Measurements from ENCODE around the gene SPIN4. TPM values are rescaled to one million over a fixed set of nuclear protein-coding genes. Genes with fewer than 3 reads are reported as not detected.
"Not testable (repeated sequence)": the region's sequence is repeated elsewhere in the genome, so short reads cannot be mapped to it uniquely, and the experiment has no call there.

The SPIN4 gene
- total RNA-seq, result 1 to 10 TPM in 1 of 4 donors, under 1 TPM in 2, not detected in 1; 0.24 to 1.2 (median 0.52) TPM

GRCh38 chrX:63350941-63351616, at the start of gene SPIN4:
Gene SPIN4 (minus strand): TSS chrX:63351332. CDS start chrX:63350819, 513 bp downstream.
- in situ Hi-C loops (cut with MboI; ENCODE audit: low sequenced_read_pairs in 4 of 4), result no loop called here
- Histone ChIP-seq H3K9me3 (no peaks in the 10 kb centered on the region), H3K36me3 (no peaks in the 10 kb centered on the region), H3K27me3 (no peaks in the 10 kb centered on the region), H3K4me1 (no peaks in the 10 kb centered on the region), H3K27ac (peak within 1 kb of the TSS; percentile 42 to 54 (median 50)), H3K4me3 (peak within 1 kb of the TSS; percentile 58 to 78 (median 63))
- intact Hi-C loops (cut with DNase I; ENCODE audit: low total_unique reads), result loop anchor here (5.0 kb wide), 1 partner anchor 406 kb away; no protein-coding TSS in a partner anchor
- peak; percentile 77 to 87 for ATAC-seq
- TF ChIP-seq POLR2A (IDR thresholded peaks at IDR 0.05) (peak; percentile 18 to 39), CTCF (IDR thresholded peaks at IDR 0.05 in 4 of 5, conservative IDR thresholded peaks at IDR 0.05 in 1 of 5) (no peak)
- DNase-seq, result peak; percentile 44 to 57

- H3K36me3 ChIP-seq, result no peaks in the 10 kb centered on the region
- ATAC-seq (no peak), DNase-seq (no peak)
- no peaks in the 10 kb centered on the region for H3K4me1 ChIP-seq
- TF ChIP-seq CTCF (IDR thresholded peaks at IDR 0.05 in 4 of 5, conservative IDR thresholded peaks at IDR 0.05 in 1 of 5) (no peak), POLR2A (IDR thresholded peaks at IDR 0.05) (no peak)
- intact Hi-C loops (cut with DNase I; ENCODE audit: low total_unique reads) (no loop called here), in situ Hi-C loops (cut with MboI; ENCODE audit: low sequenced_read_pairs in 4 of 4) (no loop called here)
- H3K4me3 ChIP-seq, result no peak overlapping the region
- no peaks in the 10 kb centered on the region for H3K9me3 ChIP-seq
- H3K27ac ChIP-seq, result no peak overlapping the region
- H3K27me3 ChIP-seq, result no peaks in the 10 kb centered on the region
Observed at GRCh38 chrX:63400340-63400739, 49.2 kb upstream of the SPIN4 start.

- ATAC-seq (no peak), DNase-seq (no peak)
- H3K27me3 ChIP-seq, result no peaks in the 10 kb centered on the region
- in situ Hi-C loops (cut with MboI; ENCODE audit: low sequenced_read_pairs in 4 of 4) (no loop called here), intact Hi-C loops (cut with DNase I; ENCODE audit: low total_unique reads) (no loop called here)
- H3K36me3 ChIP-seq, result no peaks in the 10 kb centered on the region
- no peaks in the 10 kb centered on the region for H3K4me1 ChIP-seq
- TF ChIP-seq POLR2A (IDR thresholded peaks at IDR 0.05) (no peak), CTCF (IDR thresholded peaks at IDR 0.05 in 4 of 5, conservative IDR thresholded peaks at IDR 0.05 in 1 of 5) (no peak)
- no peak overlapping the region for H3K27ac ChIP-seq
- no peaks in the 10 kb centered on the region for H3K9me3 ChIP-seq
- H3K4me3 ChIP-seq, result no peak overlapping the region
Observed at GRCh38 chrX:63394872-63395271, 43.7 kb upstream of the SPIN4 start.

- H3K27me3 ChIP-seq; in situ Hi-C loops (cut with MboI; ENCODE audit: low sequenced_read_pairs in 4 of 4); H3K4me1 ChIP-seq; DNase-seq; ATAC-seq; H3K36me3 ChIP-seq; H3K27ac ChIP-seq; H3K9me3 ChIP-seq; H3K4me3 ChIP-seq; intact Hi-C loops (cut with DNase I; ENCODE audit: low total_unique reads): not testable (repeated sequence)
Observed at GRCh38 chrX:63393094-63393493, 42.0 kb upstream of the SPIN4 start.

GRCh38 chrX:63387411-63387810, 36.3 kb upstream of the SPIN4 start:
- in situ Hi-C loops (cut with MboI; ENCODE audit: low sequenced_read_pairs in 4 of 4) (no loop called here), intact Hi-C loops (cut with DNase I; ENCODE audit: low total_unique reads) (no loop called here)
- ATAC-seq (no peak), DNase-seq (no peak)
- Histone ChIP-seq H3K27me3 (no peaks in the 10 kb centered on the region), H3K4me3 (no peak overlapping the region), H3K9me3 (no peaks in the 10 kb centered on the region), H3K27ac (no peak overlapping the region), H3K36me3 (no peaks in the 10 kb centered on the region), H3K4me1 (no peaks in the 10 kb centered on the region)
- TF ChIP-seq CTCF (IDR thresholded peaks at IDR 0.05 in 4 of 5, conservative IDR thresholded peaks at IDR 0.05 in 1 of 5) (no peak), POLR2A (IDR thresholded peaks at IDR 0.05) (no peak)

GRCh38 chrX:63384263-63384662, 33.1 kb upstream of the SPIN4 start:
- in situ Hi-C loops (cut with MboI; ENCODE audit: low sequenced_read_pairs in 4 of 4); H3K9me3 ChIP-seq; H3K27ac ChIP-seq; H3K36me3 ChIP-seq; H3K4me1 ChIP-seq; ATAC-seq; H3K27me3 ChIP-seq; H3K4me3 ChIP-seq; DNase-seq; intact Hi-C loops (cut with DNase I; ENCODE audit: low total_unique reads): not testable (repeated sequence)

- H3K4me1 ChIP-seq; ATAC-seq; DNase-seq; H3K27me3 ChIP-seq; H3K4me3 ChIP-seq; H3K36me3 ChIP-seq; H3K9me3 ChIP-seq; H3K27ac ChIP-seq; in situ Hi-C loops (cut with MboI; ENCODE audit: low sequenced_read_pairs in 4 of 4); intact Hi-C loops (cut with DNase I; ENCODE audit: low total_unique reads): not testable (repeated sequence)
Observed at GRCh38 chrX:63373012-63373411, 21.9 kb upstream of the SPIN4 start.

GRCh38 chrX:63367699-63368098, 16.6 kb upstream of the SPIN4 start:
- H3K36me3 ChIP-seq; DNase-seq; H3K27ac ChIP-seq; H3K4me1 ChIP-seq; H3K9me3 ChIP-seq; ATAC-seq; intact Hi-C loops (cut with DNase I; ENCODE audit: low total_unique reads); H3K27me3 ChIP-seq; H3K4me3 ChIP-seq; in situ Hi-C loops (cut with MboI; ENCODE audit: low sequenced_read_pairs in 4 of 4): not testable (repeated sequence)

All from gastrocnemius medialis (tissue), 4 donors.